ENCODE results near the gene PLXNA2. TPM values are rescaled to one million over a fixed set of nuclear protein-coding genes. Genes with fewer than 3 reads are reported as not detected.

Gene PLXNA2
- total and polyA plus RNA-seq, 2 donors (not counting 1 experiment from before 2014, with no cell fraction given), result 0.31 to 1.2 TPM

- no peak for DNase-seq
- POLR2A ChIA-PET, result no interaction called here
- Histone ChIP-seq H3K4me3 (ENCODE audit: control extremely low read depth in 1 of 5, extremely low read depth in 1 of 5, insufficient read depth in 1 of 5, low read depth in 2 of 5, low read length in 4 of 5) (no peak overlapping the region), H3K4me1 (ENCODE audit: control insufficient read depth in 2 of 2, insufficient read depth in 2 of 2, low read length in 2 of 2) (no peaks in the 10 kb centered on the region), H4K20me1 (ENCODE audit: control insufficient read depth, insufficient read depth, low read length, poor library complexity, severe bottlenecking) (no peaks in the 10 kb centered on the region), H2AFZ (ENCODE audit: insufficient read depth, low read depth, low read length, poor library complexity, severe bottlenecking) (no peak overlapping the region), H3K9ac (ENCODE audit: low read length) (no peak overlapping the region), H3K27ac (ENCODE audit: low read length in 2 of 2) (no peak overlapping the region), H3K4me2 (replicated peaks; ENCODE audit: low read depth, low read length, poor library complexity, severe bottlenecking) (no peak overlapping the region), H3K27me3 (replicated peaks in 1 of 4; ENCODE audit: control extremely low read depth in 1 of 4, control insufficient read depth in 3 of 4, insufficient read depth in 4 of 4, low read length in 3 of 4) (no peaks in the 10 kb centered on the region), H3K79me2 (ENCODE audit: control insufficient read depth, insufficient read depth, low read length) (no peaks in the 10 kb centered on the region), H3K9me3 (ENCODE audit: control extremely low read depth in 1 of 3, control insufficient read depth in 2 of 3, insufficient read depth in 1 of 3, low read length in 2 of 3) (no peaks in the 10 kb centered on the region), H3K36me3 (replicated peaks in 1 of 2; ENCODE audit: control extremely low read depth in 1 of 2, control insufficient read depth in 1 of 2, extremely low read depth in 1 of 2, insufficient read depth in 2 of 2, low read length in 1 of 2) (no peaks in the 10 kb centered on the region)
- Mint-ChIP-seq H3K4me3 (no peak overlapping the region), H3K27ac (no peak overlapping the region), H3K9me3 (ENCODE audit: insufficient read depth) (no peaks in the 10 kb centered on the region), H3K4me1 (no peaks in the 10 kb centered on the region), H3K27me3 (peaks cover 5% of the 10 kb centered on the region)
- WGBS (ENCODE audit: insufficient coverage), result 95% methylated on average over 2 of the region's 9 CpGs
- intact Hi-C loops (cut with micrococcal nuclease), result no loop called here
- TF ChIP-seq EZH2 (IDR thresholded peaks at IDR 0.05; ENCODE audit: borderline replicate concordance, insufficient read depth, low read depth, low read length, poor library complexity, severe bottlenecking), result no peak
- TF ChIP-seq CTCF (IDR thresholded peaks at IDR 0.05), result no peak
- no peak for ATAC-seq (ENCODE audit: low read depth)
- CTCF ChIA-PET, result no interaction called here
Observed at GRCh38 chr1:208036918-208037766, 207.0 kb downstream of the PLXNA2 start.

GRCh38 chr1:208036106-208036808 lies 207.9 kb downstream of the PLXNA2 start:
- no peaks in the 10 kb centered on the region for H4K20me1 ChIP-seq (ENCODE audit: control insufficient read depth, insufficient read depth, low read length, poor library complexity, severe bottlenecking)
- CTCF ChIA-PET, result interaction anchor here (1.0 to 1.1 kb wide), 2 partner anchors 11 to 209 kb away, joined by 3 to 4 read pairs; no protein-coding TSS in a partner anchor

More at GRCh38 chr1:208036106-208036808, 207.9 kb downstream of the PLXNA2 start:
- Histone ChIP-seq H3K27ac (ENCODE audit: low read length in 2 of 2) (no peak overlapping the region), H3K79me2 (ENCODE audit: control insufficient read depth, insufficient read depth, low read length) (no peaks in the 10 kb centered on the region), H3K4me1 (ENCODE audit: control insufficient read depth in 2 of 2, insufficient read depth in 2 of 2, low read length in 2 of 2) (no peaks in the 10 kb centered on the region), H3K36me3 (replicated peaks in 1 of 2; ENCODE audit: control extremely low read depth in 1 of 2, control insufficient read depth in 1 of 2, extremely low read depth in 1 of 2, insufficient read depth in 2 of 2, low read length in 1 of 2) (no peaks in the 10 kb centered on the region), H3K27me3 (replicated peaks in 1 of 4; ENCODE audit: control extremely low read depth in 1 of 4, control insufficient read depth in 3 of 4, insufficient read depth in 4 of 4, low read length in 3 of 4) (no peaks in the 10 kb centered on the region), H3K9me3 (ENCODE audit: control extremely low read depth in 1 of 3, control insufficient read depth in 2 of 3, insufficient read depth in 1 of 3, low read length in 2 of 3) (no peaks in the 10 kb centered on the region), H3K4me3 (ENCODE audit: control extremely low read depth in 1 of 5, extremely low read depth in 1 of 5, insufficient read depth in 1 of 5, low read depth in 2 of 5, low read length in 4 of 5) (no peak overlapping the region), H3K4me2 (replicated peaks; ENCODE audit: low read depth, low read length, poor library complexity, severe bottlenecking) (no peak overlapping the region), H3K9ac (ENCODE audit: low read length) (no peak overlapping the region), H2AFZ (ENCODE audit: insufficient read depth, low read depth, low read length, poor library complexity, severe bottlenecking) (no peak overlapping the region)
- 79% methylated on average over 3 of the region's 8 CpGs for WGBS (ENCODE audit: insufficient coverage)
- Mint-ChIP-seq H3K4me3 (no peak overlapping the region), H3K9me3 (ENCODE audit: insufficient read depth) (no peaks in the 10 kb centered on the region), H3K4me1 (no peaks in the 10 kb centered on the region), H3K27me3 (peaks cover 12% of the 10 kb centered on the region), H3K27ac (no peak overlapping the region)
- intact Hi-C loops (cut with micrococcal nuclease), result no loop called here
- TF ChIP-seq EZH2 (IDR thresholded peaks at IDR 0.05; ENCODE audit: borderline replicate concordance, insufficient read depth, low read depth, low read length, poor library complexity, severe bottlenecking) (no peak), CTCF (IDR thresholded peaks at IDR 0.05) (no peak)
- DNase-seq (no peak), ATAC-seq (ENCODE audit: low read depth) (no peak)
- POLR2A ChIA-PET, result no interaction called here
